HEK293 (cell line): ENCODE data around the gene RUFY1.
"Not testable (repeated sequence)": the region's sequence is repeated elsewhere in the genome, so short reads cannot be mapped to it uniquely, and the experiment has no call there.

Experiments used
- CTCF ChIA-PET: fragments of 350-600 bp; formaldehyde crosslinking; extraction: SDS; loops from one replicate; lab custom pipeline; 2021; ENCODE audit warnings: antibody characterized with exemption; lab: Yijun Ruan, JAX
- POLR2A ChIA-PET: fragments of 300-600 bp; formaldehyde crosslinking; extraction: SDS; loops from one replicate; lab custom pipeline; 2020; ENCODE audit warnings: antibody characterized with exemption, inconsistent platforms; lab: Yijun Ruan, JAX
- H3K27ac ChIP-seq: fragments of 200-500 bp; sonication (Bioruptor generic); 2 replicates; pipeline ENCODE4 v1.5.1; 2014; ENCODE audit warnings: low read depth, low read length, control low read depth, inconsistent platforms; ENCODE audit errors: extremely low read depth
- H3K36me3 ChIP-seq, 2 experiments: fragments of 200-500 bp in 1 of 2; sonication (Bioruptor generic) in 1 of 2; 1 replicate in 1 of 2; 2 replicates in 1 of 2; pipeline ENCODE4 v1.5.1; 2014 to 2017; ENCODE audit warnings: inconsistent platforms in 2 of 2, low read length in 2 of 2; ENCODE audit not compliant: control insufficient read depth in 2 of 2, insufficient read depth in 1 of 2
- H3K4me1 ChIP-seq: fragments of 200-500 bp; sonication (Bioruptor generic); 2 replicates; pipeline ENCODE4 v1.5.1; 2014; ENCODE audit warnings: mild to moderate bottlenecking, low read length, inconsistent platforms; ENCODE audit not compliant: control insufficient read depth, insufficient read depth
- H3K4me3 ChIP-seq: 2 replicates; pipeline ENCODE4 v1.5.1; 2011; ENCODE audit warnings: low read depth, mild to moderate bottlenecking, control low read depth, low read length, moderate library complexity
- H3K9me3 ChIP-seq: fragments of 200-500 bp; sonication (Bioruptor generic); 2 replicates; pipeline ENCODE4 v1.5.1; 2014; ENCODE audit warnings: low read depth, low read length, inconsistent platforms; ENCODE audit not compliant: control insufficient read depth, insufficient read depth
- GLIS2 ChIP-seq: fragments of 450-650 bp; formaldehyde crosslinking; IDR thresholded peaks from 2 replicates; pipeline ENCODE4 v1.5.1; 2016; ENCODE audit warnings: missing biosample characterization, missing genetic modification characterization
- PRDM10 ChIP-seq: fragments of 450-650 bp; formaldehyde crosslinking; IDR thresholded peaks from 2 replicates; pipeline ENCODE4 v1.5.1; 2016; ENCODE audit warnings: missing biosample characterization, missing genetic modification characterization
- ZEB2 ChIP-seq: fragments of 450-650 bp; formaldehyde crosslinking; IDR thresholded peaks from 2 replicates; pipeline ENCODE4 v1.5.1; 2016; ENCODE audit warnings: missing biosample characterization, missing genetic modification characterization
- ZIC2 ChIP-seq: fragments of 450-650 bp; formaldehyde crosslinking; IDR thresholded peaks from 2 replicates; pipeline ENCODE4 v1.5.1; 2016; ENCODE audit warnings: missing biosample characterization, missing genetic modification characterization
- ZNF10 ChIP-seq: fragments of 450-650 bp; formaldehyde crosslinking; IDR thresholded peaks from 2 replicates; pipeline ENCODE4 v1.5.1; 2017; ENCODE audit warnings: missing biosample characterization, missing genetic modification characterization
- ZNF335 ChIP-seq: fragments of 450-650 bp; formaldehyde crosslinking; conservative IDR thresholded peaks from 2 replicates; pipeline ENCODE4 v1.5.1; 2016; ENCODE audit warnings: missing biosample characterization, missing genetic modification characterization
- ZNF362 ChIP-seq: fragments of 450-650 bp; formaldehyde crosslinking; IDR thresholded peaks from 2 replicates; pipeline ENCODE4 v1.5.1; 2016; ENCODE audit warnings: missing biosample characterization, missing genetic modification characterization
- ZNF600 ChIP-seq: fragments of 450-650 bp; formaldehyde crosslinking; IDR thresholded peaks from 2 replicates; pipeline ENCODE4 v1.5.1; 2016; ENCODE audit warnings: missing biosample characterization, missing genetic modification characterization

The RUFY1 gene

DNA sequence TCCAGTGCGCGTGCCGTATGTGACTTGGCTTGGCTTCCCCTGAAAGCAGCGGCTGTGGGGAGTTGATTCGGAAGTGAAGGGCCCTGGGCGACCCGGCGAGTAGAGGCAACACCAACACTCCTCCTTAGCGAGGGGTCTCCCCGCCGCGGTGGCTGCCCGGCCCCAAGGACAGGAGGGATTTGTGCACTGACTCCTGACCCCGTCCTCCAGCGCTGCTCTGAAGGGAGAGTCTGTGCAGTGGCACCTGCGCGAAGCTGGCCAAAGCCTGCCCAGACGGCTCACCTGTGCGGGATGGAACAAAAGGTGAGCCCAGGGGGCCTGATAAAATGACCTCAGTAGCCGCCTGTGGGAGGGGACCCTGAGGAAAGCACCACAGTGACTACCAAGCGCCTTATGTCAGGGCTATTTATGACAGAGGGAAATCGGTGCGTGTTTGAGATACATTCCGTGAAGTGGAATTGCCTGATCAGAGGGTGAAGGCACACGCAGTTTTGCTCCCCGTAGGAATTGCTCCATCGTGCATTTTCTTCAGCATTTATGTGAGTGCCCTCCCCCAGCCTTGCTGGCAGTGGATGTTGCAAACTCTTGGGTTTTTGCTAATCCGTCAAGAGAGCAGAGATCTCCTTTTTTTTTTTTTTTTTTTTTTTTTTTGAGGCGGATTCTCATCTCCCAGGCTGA lies 108.0 kb downstream of the RUFY1 start:
- H3K36me3 ChIP-seq, H3K4me1 ChIP-seq, H3K9me3 ChIP-seq, H3K27ac ChIP-seq, CTCF ChIA-PET: not testable (repeated sequence)
- TF ChIP-seq ZEB2 (tag by site-specific recombination) (0 out of 2 replicates have a peak, but pooled peaks have one; percentile 30), PRDM10 (tag by site-specific recombination) (peak; percentile 77), ZNF10 (tag by site-specific recombination) (peak; percentile 66; the same call in 1 of the 2 replicates), ZNF335 (tag by site-specific recombination) (peak; percentile 95), GLIS2 (tag by site-specific recombination) (peak; percentile 57), ZNF600 (0 out of 2 replicates have a peak, but pooled peaks have one; percentile 31), ZNF362 (peak; percentile 94), ZIC2 (tag by site-specific recombination) (0 out of 2 replicates have a peak, but pooled peaks have one; percentile 20)
- POLR2A ChIA-PET, result interaction anchor here (0.6 kb wide), 1 partner anchor 440 kb away, joined by 5 read pairs; no protein-coding TSS in a partner anchor
- H3K4me3 ChIP-seq, result peak overlapping the region; percentile 40
